ENCODE data around the gene PPP2R5C.

DNA sequence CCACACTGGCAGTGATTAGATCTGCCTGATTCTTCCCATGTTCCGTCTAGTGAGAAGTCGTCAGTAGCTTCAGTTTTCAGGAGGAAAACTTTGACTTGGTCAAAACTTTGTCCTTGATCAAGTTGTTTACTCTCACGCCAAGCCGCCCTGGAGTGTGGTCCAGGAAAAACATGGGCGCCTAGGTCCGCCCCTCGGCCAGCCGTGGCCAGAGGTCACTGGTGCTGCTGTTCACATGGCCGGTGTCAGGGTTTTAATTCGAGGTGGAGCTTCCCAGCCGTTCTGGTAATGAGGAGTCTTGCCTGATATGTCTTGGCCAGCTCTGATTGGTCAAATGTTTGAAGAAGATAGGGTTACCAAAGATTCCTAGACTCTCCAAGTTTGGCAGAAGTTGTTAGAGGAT is 71.5 kb downstream of the PPP2R5C start:
- TF ChIP-seq CREB1 (IDR thresholded peaks at IDR 0.05) (no peak), KDM4A (IDR thresholded peaks at IDR 0.05; ENCODE audit: low read depth, low read length, severe bottlenecking) (no peak), TEAD4 (IDR thresholded peaks at IDR 0.05; ENCODE audit: low read depth, low read length) (no peak), POLR2AphosphoS5 (IDR thresholded peaks at IDR 0.05; ENCODE audit: low read depth, low read length) (no peak), POLR2A (IDR thresholded peaks at IDR 0.05; ENCODE audit: control extremely low read depth in 1 of 2, low read depth in 2 of 2, low read length in 2 of 2) (no peak), MAFK (IDR thresholded peaks at IDR 0.05; ENCODE audit: low read depth, low read length) (no peak), SIN3A (conservative IDR thresholded peaks at IDR 0.05 in 1 of 2, IDR thresholded peaks at IDR 0.05 in 1 of 2; ENCODE audit: low read depth in 1 of 2, low read length in 2 of 2) (no peak)
- TF ChIP-seq, protein P1, sequence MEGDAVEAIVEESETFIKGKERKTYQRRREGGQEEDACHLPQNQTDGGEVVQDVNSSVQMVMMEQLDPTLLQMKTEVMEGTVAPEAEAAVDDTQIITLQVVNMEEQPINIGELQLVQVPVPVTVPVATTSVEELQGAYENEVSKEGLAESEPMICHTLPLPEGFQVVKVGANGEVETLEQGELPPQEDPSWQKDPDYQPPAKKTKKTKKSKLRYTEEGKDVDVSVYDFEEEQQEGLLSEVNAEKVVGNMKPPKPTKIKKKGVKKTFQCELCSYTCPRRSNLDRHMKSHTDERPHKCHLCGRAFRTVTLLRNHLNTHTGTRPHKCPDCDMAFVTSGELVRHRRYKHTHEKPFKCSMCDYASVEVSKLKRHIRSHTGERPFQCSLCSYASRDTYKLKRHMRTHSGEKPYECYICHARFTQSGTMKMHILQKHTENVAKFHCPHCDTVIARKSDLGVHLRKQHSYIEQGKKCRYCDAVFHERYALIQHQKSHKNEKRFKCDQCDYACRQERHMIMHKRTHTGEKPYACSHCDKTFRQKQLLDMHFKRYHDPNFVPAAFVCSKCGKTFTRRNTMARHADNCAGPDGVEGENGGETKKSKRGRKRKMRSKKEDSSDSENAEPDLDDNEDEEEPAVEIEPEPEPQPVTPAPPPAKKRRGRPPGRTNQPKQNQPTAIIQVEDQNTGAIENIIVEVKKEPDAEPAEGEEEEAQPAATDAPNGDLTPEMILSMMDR (IDR thresholded peaks at IDR 0.05; ENCODE audit: control extremely low read depth in 1 of 3, insufficient read depth in 1 of 3, low read depth in 1 of 3, low read length in 3 of 3), result no peak
- TF ChIP-seq, protein P2, sequence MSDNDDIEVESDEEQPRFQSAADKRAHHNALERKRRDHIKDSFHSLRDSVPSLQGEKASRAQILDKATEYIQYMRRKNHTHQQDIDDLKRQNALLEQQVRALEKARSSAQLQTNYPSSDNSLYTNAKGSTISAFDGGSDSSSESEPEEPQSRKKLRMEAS (IDR thresholded peaks at IDR 0.05), result no peak
